Neural cell (in vitro differentiated cells): Measurements from ENCODE around the gene KIAA1586. TPM values are rescaled to one million over a fixed set of nuclear protein-coding genes. Genes with fewer than 3 reads are reported as not detected.

Source experiments
- H2AFZ ChIP-seq: fragments of 200-600, 300-800 bp; sonication (generic), shearing (Covaris generic); 2 replicates; pipeline ENCODE4 v1.6.0; 2014; ENCODE audit warnings: low read depth, mild to moderate bottlenecking, antibody characterized with exemption, low read length, moderate library complexity
- H3F3A ChIP-seq: fragments of 200-600 bp; shearing (Covaris generic); 2 replicates; pipeline ENCODE4 v1.6.1; 2016; ENCODE audit warnings: mild to moderate bottlenecking, moderate library complexity, mixed read lengths, antibody characterized with exemption, low read length; ENCODE audit not compliant: insufficient read depth, poor library complexity, severe bottlenecking
- H3K27ac ChIP-seq: fragments of 200-600, 300-800 bp; sonication (generic), shearing (Covaris generic); 2 replicates; pipeline ENCODE4 v1.5.1; 2014; ENCODE audit warnings: mild to moderate bottlenecking, low read length, moderate library complexity
- H3K27me3 ChIP-seq: fragments of 300-800, 200-600 bp; sonication (generic), shearing (Covaris generic); 2 replicates; pipeline ENCODE4 v1.6.0; 2014; ENCODE audit warnings: mild to moderate bottlenecking, low read depth, low read length, moderate library complexity; ENCODE audit not compliant: insufficient read depth
- H3K36me3 ChIP-seq: fragments of 300-800, 200-600 bp; sonication (generic), shearing (Covaris generic); 2 replicates; pipeline ENCODE4 v1.5.1; 2014; ENCODE audit warnings: mild to moderate bottlenecking, antibody characterized with exemption, low read length, moderate library complexity; ENCODE audit not compliant: insufficient read depth
- H3K4me2 ChIP-seq: fragments of 300-800, 200-600 bp; sonication (generic), shearing (Covaris generic); 2 replicates; pipeline ENCODE4 v1.6.0; 2014; ENCODE audit warnings: mild to moderate bottlenecking, low read length
- H3K4me3 ChIP-seq: fragments of 300-800, 200-600 bp; sonication (generic), shearing (Covaris generic); 2 replicates; pipeline ENCODE4 v1.5.1; 2014; ENCODE audit warnings: mild to moderate bottlenecking, low read length, moderate library complexity
- H3K79me2 ChIP-seq: fragments of 200-600 bp; shearing (Covaris generic); replicated peaks from 2 replicates; pipeline ENCODE4 v1.6.0; 2014; ENCODE audit warnings: mild to moderate bottlenecking, low read length, moderate library complexity; ENCODE audit not compliant: insufficient read depth
- H3K9ac ChIP-seq: fragments of 300-800, 200-600 bp; sonication (generic), shearing (Covaris generic); 2 replicates; pipeline ENCODE4 v1.6.1; 2016; ENCODE audit warnings: mild to moderate bottlenecking, low read length, mixed read lengths
- H3K9me2 ChIP-seq: fragments of 200-600 bp; shearing (Covaris generic); 2 replicates; pipeline ENCODE4 v1.6.1; 2016; ENCODE audit warnings: mild to moderate bottlenecking, low read length, mixed read lengths; ENCODE audit not compliant: insufficient read depth
- H3K9me3 ChIP-seq: fragments of 200-600, 300-800 bp; sonication (generic), shearing (Covaris generic); 2 replicates; pipeline ENCODE4 v1.6.1; 2016; ENCODE audit warnings: mild to moderate bottlenecking, mixed run types, low read length, moderate library complexity, mixed read lengths
- H4K20me1 ChIP-seq: fragments of 200-600 bp; shearing (Covaris generic); 2 replicates; pipeline ENCODE4 v1.6.1; 2016; ENCODE audit warnings: mild to moderate bottlenecking, mixed run types; ENCODE audit not compliant: insufficient read depth
- CTCF ChIP-seq: fragments of 450-650 bp; IDR thresholded peaks from 2 replicates; pipeline ENCODE4 v1.5.1; 2014; ENCODE audit warnings: antibody characterized with exemption, mild to moderate bottlenecking, moderate library complexity; ENCODE audit not compliant: poor library complexity, severe bottlenecking
- EP300 ChIP-seq: fragments of 450-650 bp; conservative IDR thresholded peaks from 2 replicates; pipeline ENCODE4 v1.6.1; 2014; ENCODE audit warnings: antibody characterized with exemption, mild to moderate bottlenecking, moderate library complexity; ENCODE audit not compliant: poor library complexity, severe bottlenecking
- EZH2 ChIP-seq: fragments of 200-600, 300-800 bp; shearing (Covaris generic), sonication (generic); IDR thresholded peaks from 2 replicates; pipeline ENCODE4 v1.6.1; 2014; ENCODE audit warnings: antibody characterized with exemption, low read length, borderline replicate concordance, mild to moderate bottlenecking; ENCODE audit not compliant: insufficient read depth, poor library complexity, severe bottlenecking
- MXI1 ChIP-seq: fragments of 450-650 bp; conservative IDR thresholded peaks from 2 replicates; pipeline ENCODE4 v1.6.1; 2014; ENCODE audit warnings: antibody characterized with exemption, mild to moderate bottlenecking; ENCODE audit not compliant: poor library complexity, severe bottlenecking
- POLR2AphosphoS5 ChIP-seq: IDR thresholded peaks from 2 replicates; pipeline ENCODE4 v1.6.1; 2012
- RAD21 ChIP-seq: fragments of 450-650 bp; conservative IDR thresholded peaks from 2 replicates; pipeline ENCODE4 v1.6.1; 2014; ENCODE audit warnings: antibody characterized with exemption, mild to moderate bottlenecking, moderate library complexity
- REST ChIP-seq: IDR thresholded peaks from 2 replicates; pipeline ENCODE4 v1.6.1; 2012; ENCODE audit warnings: borderline replicate concordance
- SMC3 ChIP-seq: fragments of 450-650 bp; conservative IDR thresholded peaks from 2 replicates; pipeline ENCODE4 v1.6.1; 2014; ENCODE audit warnings: antibody characterized with exemption, mild to moderate bottlenecking, moderate library complexity; ENCODE audit not compliant: poor library complexity
- TAF1 ChIP-seq: IDR thresholded peaks from 2 replicates; pipeline ENCODE4 v1.6.1; 2012; ENCODE audit warnings: low read depth
- polyA plus RNA-seq: library from polyadenylated mRNA; depleted of rRNA; stranded (reverse); fragments of >200 nt; gene quantifications from 2 replicates; pipeline ENCODE4 v1.2.3, GENCODE V29; 2014

The KIAA1586 gene
- polyA plus RNA-seq, 1 donor from 2014 or later, result 34.4 TPM

GRCh38 chr6:57078531-57079207 lies 32.2 kb downstream of the KIAA1586 start:
- Histone ChIP-seq H4K20me1 (no peaks in the 10 kb centered on the region), H3K4me3 (no peak overlapping the region), H3K27me3 (no peaks in the 10 kb centered on the region), H2AFZ (no peak overlapping the region), H3K27ac (no peak overlapping the region), H3K4me2 (no peak overlapping the region), H3K9me3 (peaks cover 6% of the 10 kb centered on the region), H3F3A (no peaks in the 10 kb centered on the region), H3K9me2 (no peaks in the 10 kb centered on the region), H3K9ac (no peak overlapping the region), H3K79me2 (peaks cover 6% of the 10 kb centered on the region), H3K36me3 (no peaks in the 10 kb centered on the region)
- TF ChIP-seq CTCF (no peak), SMC3 (no peak), EZH2 (no peak), TAF1 (no peak), POLR2AphosphoS5 (no peak), REST (no peak), RAD21 (no peak), MXI1 (no peak), EP300 (no peak)

GRCh38 chr6:57085471-57085870 lies 39.0 kb downstream of the KIAA1586 start:
- Histone ChIP-seq H3K9me2 (no peaks in the 10 kb centered on the region), H3K9me3 (no peaks in the 10 kb centered on the region), H3K4me3 (no peak overlapping the region), H3K79me2 (no peaks in the 10 kb centered on the region), H2AFZ (no peak overlapping the region), H3F3A (no peaks in the 10 kb centered on the region), H3K9ac (no peak overlapping the region), H3K4me2 (no peak overlapping the region), H3K27ac (no peak overlapping the region), H4K20me1 (no peaks in the 10 kb centered on the region), H3K27me3 (no peaks in the 10 kb centered on the region), H3K36me3 (no peaks in the 10 kb centered on the region)
- TF ChIP-seq RAD21 (no peak), EZH2 (no peak), CTCF (no peak), MXI1 (no peak), SMC3 (no peak), EP300 (no peak), POLR2AphosphoS5 (no peak), REST (no peak), TAF1 (no peak)
